Suprapubic skin (tissue), 4 donors: ENCODE measurements around the gene CYFIP2.

Source experiments
- CTCF ChIP-seq, 2 donors: fragments of 200-600 bp in 1 of 2; fragments of 450-650 bp in 1 of 2; sonication (generic) in 1 of 2; IDR thresholded peaks; one replicate each; pipeline ENCODE4 v1.5.1; 2016 to 2019; ENCODE audit warnings: antibody characterized with exemption in 2 of 2, mild to moderate bottlenecking in 1 of 2, moderate library complexity in 1 of 2
- EP300 ChIP-seq: sonication (generic); formaldehyde crosslinking; IDR thresholded peaks from one replicate; pipeline ENCODE4 v1.6.1; 2017; ENCODE audit warnings: antibody characterized with exemption
- POLR2A ChIP-seq, 2 donors: fragments of 450-650 bp; IDR thresholded peaks; one replicate each; pipeline ENCODE4 v1.6.1; 2017; ENCODE audit warnings: antibody characterized with exemption in 2 of 2, mild to moderate bottlenecking in 2 of 2, moderate library complexity in 2 of 2
- POLR2AphosphoS5 ChIP-seq, 3 donors: sonication (generic); formaldehyde crosslinking; IDR thresholded peaks; one replicate each; pipeline ENCODE4 v1.6.1; 2017; ENCODE audit warnings: antibody characterized with exemption in 3 of 3

- no peak for TF ChIP-seq CTCF (IDR thresholded peaks at IDR 0.05)
- TF ChIP-seq POLR2A (IDR thresholded peaks at IDR 0.05): no peak
- no peak for TF ChIP-seq POLR2AphosphoS5 (IDR thresholded peaks at IDR 0.05)
- TF ChIP-seq EP300: no peak
Observed at GRCh38 chr5:157381746-157382145, 115.8 kb downstream of the CYFIP2 start.
